ENCODE results near the gene PRKAA2. TPM values are rescaled to one million over a fixed set of nuclear protein-coding genes. Genes with fewer than 3 reads are reported as not detected.

Gene PRKAA2
- 0.04 TPM in 1 of 2 replicates, not detected in the other for total RNA-seq (2013; cell fraction: nucleolus; rRNA removed)
- total RNA-seq (2014; rRNA removed) (not detected in 2 replicates), total RNA-seq (2014; rRNA removed; fragmentation: Illumina TruSeq; extraction: Trizol) (not detected in 2 replicates), total RNA-seq (2021) (not detected in 2 replicates), polyA plus RNA-seq (2011; rRNA removed) (0.01 TPM in 2 replicates), polyA plus RNA-seq (2014; fragmentation: Illumina TruSeq; extraction: Trizol) (not detected in 2 replicates), polyA plus RNA-seq (2014; fragmentation: Nextera tagmentation; extraction: Ambion mirVana) (not detected), polyA plus RNA-seq (2014; rRNA removed) (not detected in 2 replicates), polyA plus RNA-seq (2016; fragmentation: Nextera tagmentation; extraction: Ambion mirVana) (not detected), polyA minus RNA-seq (2011; rRNA and poly(A)+ RNA removed) (not detected in 2 replicates), Bru-seq, nascent RNA (percentile 15 among the genes with signal in this experiment), BruChase-seq, experiment 1, labeled RNA remaining after a 6-hour chase (percentile 13 among the genes with signal in this experiment), BruChase-seq, experiment 2, labeled RNA remaining after a 2-hour chase (percentile 13 among the genes with signal in this experiment)
- polyA plus RNA-seq (2011; ENCODE audit: low read depth): 0.03 TPM
- under 0.01 TPM in 2 replicates for polyA plus RNA-seq (2011; cell fraction: cytosol; rRNA removed)
- 0.03 TPM in 1 of 2 replicates, not detected in the other for polyA plus RNA-seq (2011; cell fraction: nucleus; rRNA removed)
- 0.01 TPM in 1 of 2 replicates, not detected in the other for polyA plus RNA-seq (2012)
- polyA minus RNA-seq (2011; cell fraction: cytosol; rRNA and poly(A)+ RNA removed): not detected in 2 replicates
- polyA minus RNA-seq (2011; cell fraction: nucleus; rRNA and poly(A)+ RNA removed): not detected in 2 replicates
- long read RNA-seq, experiment 1: 0 reads
- long read RNA-seq, experiment 2: 0 reads

DNA sequence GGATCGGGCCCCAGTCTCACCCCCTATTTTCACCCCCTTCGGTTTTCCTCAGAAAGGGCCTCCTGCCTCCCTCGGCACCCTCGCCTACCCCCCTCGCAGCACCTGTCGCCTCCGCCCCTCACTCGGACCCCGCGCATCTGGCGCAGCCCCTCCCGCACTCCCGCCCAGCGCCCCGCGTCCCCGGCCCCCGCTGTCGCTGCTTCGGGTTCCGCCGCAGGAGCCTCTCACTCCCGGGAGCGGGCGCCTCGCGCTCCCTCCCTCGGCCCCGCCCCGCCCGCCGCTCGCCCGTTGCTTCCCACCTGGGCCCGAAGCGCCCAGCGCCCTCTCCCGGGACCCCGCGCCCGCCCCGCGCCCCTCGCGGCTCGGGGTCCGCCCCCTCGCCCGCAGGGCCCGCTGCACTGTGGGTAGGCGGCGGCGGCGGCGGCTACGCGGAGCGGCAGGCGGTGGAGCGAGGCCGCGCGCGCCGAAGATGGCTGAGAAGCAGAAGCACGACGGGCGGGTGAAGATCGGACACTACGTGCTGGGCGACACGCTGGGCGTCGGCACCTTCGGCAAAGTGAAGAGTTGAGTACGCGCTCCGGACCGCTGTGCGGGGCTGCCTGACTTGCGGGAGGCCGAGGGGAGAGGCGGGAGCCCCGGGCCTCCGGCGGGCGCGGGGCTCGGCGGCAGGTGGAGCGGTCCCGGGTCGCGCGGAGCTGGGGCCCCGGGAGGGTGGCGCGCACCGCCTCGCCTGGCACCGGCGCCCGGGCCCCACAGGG is at the start of gene PRKAA2:
Gene PRKAA2 (plus strand): TSS at position 396 of the 758 bp plus-strand sequence. CDS start 74 bp downstream, at position 470.
- CTCF ChIA-PET: no interaction called here

More for the DNA sequence above, at the start of gene PRKAA2:
- SMC1A ChIA-PET (ENCODE audit: uncharacterized antibody, unreplicated experiment): interaction anchor here (0.7 kb wide), 1 partner anchor 63 kb away, joined by 3 read pairs; no protein-coding TSS in a partner anchor
- DNase-seq (ENCODE audit: low read depth, low spot score) (no peak), FAIRE-seq (no peak), ATAC-seq (peak; percentile 58)
- H3K4me2 ChIP-seq (ENCODE audit: control insufficient read depth, insufficient read depth): peak within 1 kb of the TSS; percentile 17; the same call in 1 of the 2 replicates
- no peak within 1 kb of the TSS for H3K4me3 ChIP-seq
- POLR2A ChIA-PET: no interaction called here
- H3K36me3 ChIP-seq (ENCODE audit: control insufficient read depth in 2 of 2, insufficient read depth in 2 of 2, low read length in 1 of 2): no peaks in the 10 kb centered on the region
- no peak within 1 kb of the TSS for H3K27ac ChIP-seq (ENCODE audit: control insufficient read depth, insufficient read depth)
- in situ Hi-C loops (cut with MboI): no loop called here
- peaks cover 8 to 18% of the 10 kb centered on the region in 2 experiments for H3K27me3 ChIP-seq (replicated peaks in 1 of 2; ENCODE audit: control insufficient read depth in 2 of 2, insufficient read depth in 2 of 2, low read length in 1 of 2)
- H2AFZ ChIP-seq (ENCODE audit: control insufficient read depth, low read depth, low read length): no peak within 1 kb of the TSS; the same call in none of the 2 replicates
- H3K9ac ChIP-seq (ENCODE audit: control insufficient read depth, insufficient read depth, low read length): no peak within 1 kb of the TSS
- no peaks in the 10 kb centered on the region for H3K9me3 ChIP-seq (replicated peaks; ENCODE audit: control insufficient read depth, insufficient read depth, low read length)
- TF ChIP-seq CHD1 (IDR thresholded peaks at IDR 0.05; ENCODE audit: low read depth, low read length): no peak
- TF ChIP-seq STAT3 (IDR thresholded peaks at IDR 0.05; ENCODE audit: low read depth, low read length): no peak
- no peak for TF ChIP-seq IRF4 (IDR thresholded peaks at IDR 0.05; ENCODE audit: low read depth, low read length)
- no peak for TF ChIP-seq ATF7 (IDR thresholded peaks at IDR 0.05; ENCODE audit: low read depth)
- TF ChIP-seq, protein P1, sequence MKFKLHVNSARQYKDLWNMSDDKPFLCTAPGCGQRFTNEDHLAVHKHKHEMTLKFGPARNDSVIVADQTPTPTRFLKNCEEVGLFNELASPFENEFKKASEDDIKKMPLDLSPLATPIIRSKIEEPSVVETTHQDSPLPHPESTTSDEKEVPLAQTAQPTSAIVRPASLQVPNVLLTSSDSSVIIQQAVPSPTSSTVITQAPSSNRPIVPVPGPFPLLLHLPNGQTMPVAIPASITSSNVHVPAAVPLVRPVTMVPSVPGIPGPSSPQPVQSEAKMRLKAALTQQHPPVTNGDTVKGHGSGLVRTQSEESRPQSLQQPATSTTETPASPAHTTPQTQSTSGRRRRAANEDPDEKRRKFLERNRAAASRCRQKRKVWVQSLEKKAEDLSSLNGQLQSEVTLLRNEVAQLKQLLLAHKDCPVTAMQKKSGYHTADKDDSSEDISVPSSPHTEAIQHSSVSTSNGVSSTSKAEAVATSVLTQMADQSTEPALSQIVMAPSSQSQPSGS (IDR thresholded peaks at IDR 0.05; ENCODE audit: low read length): no peak
- TF ChIP-seq TCF12 (IDR thresholded peaks at IDR 0.05; ENCODE audit: low read depth, low read length): no peak
- no peak for TF ChIP-seq USF2 (IDR thresholded peaks at IDR 0.05; ENCODE audit: borderline replicate concordance, low read depth, low read length)
- TF ChIP-seq, protein P2, sequence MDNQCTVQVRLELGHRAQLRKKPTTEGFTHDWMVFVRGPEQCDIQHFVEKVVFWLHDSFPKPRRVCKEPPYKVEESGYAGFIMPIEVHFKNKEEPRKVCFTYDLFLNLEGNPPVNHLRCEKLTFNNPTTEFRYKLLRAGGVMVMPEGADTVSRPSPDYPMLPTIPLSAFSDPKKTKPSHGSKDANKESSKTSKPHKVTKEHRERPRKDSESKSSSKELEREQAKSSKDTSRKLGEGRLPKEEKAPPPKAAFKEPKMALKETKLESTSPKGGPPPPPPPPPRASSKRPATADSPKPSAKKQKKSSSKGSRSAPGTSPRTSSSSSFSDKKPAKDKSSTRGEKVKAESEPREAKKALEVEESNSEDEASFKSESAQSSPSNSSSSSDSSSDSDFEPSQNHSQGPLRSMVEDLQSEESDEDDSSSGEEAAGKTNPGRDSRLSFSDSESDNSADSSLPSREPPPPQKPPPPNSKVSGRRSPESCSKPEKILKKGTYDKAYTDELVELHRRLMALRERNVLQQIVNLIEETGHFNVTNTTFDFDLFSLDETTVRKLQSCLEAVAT (IDR thresholded peaks at IDR 0.05): no peak
- 0 out of 2 replicates have a peak, but pooled peaks have one; percentile 27 for TF ChIP-seq LARP7 (IDR thresholded peaks at IDR 0.05)
- peak; percentile 86 for TF ChIP-seq SUZ12 (IDR thresholded peaks at IDR 0.05; ENCODE audit: unreplicated experiment)
- TF ChIP-seq CTCF (IDR thresholded peaks at IDR 0.05 in 2 of 3, conservative IDR thresholded peaks at IDR 0.05 in 1 of 3; ENCODE audit: control insufficient read depth in 2 of 3, extremely low read depth in 1 of 3, insufficient read depth in 1 of 3, low read depth in 3 of 3, low read length in 3 of 3): no peak
- no peaks in the 10 kb centered on the region for H3K4me1 ChIP-seq (ENCODE audit: control insufficient read depth, insufficient read depth, low read length)
- RAD21 ChIA-PET (ENCODE audit: unreplicated experiment): no interaction called here
- no peaks in the 10 kb centered on the region for H3K79me2 ChIP-seq (ENCODE audit: control insufficient read depth, insufficient read depth, low read length)
- whole genome bisulfite sequencing (ENCODE audit: insufficient coverage, insufficient replicate concordance, low lambda C conversion rate, missing lambda C conversion rate): 25% methylated on average over 37 of the region's 103 CpGs
- H4K20me1 ChIP-seq (ENCODE audit: control insufficient read depth, insufficient read depth): no peaks in the 10 kb centered on the region
- intact Hi-C loops (cut with micrococcal nuclease; ENCODE audit: unreplicated experiment): no loop called here
- BruUV-seq (replicated peaks): no TSS peak

All from GM12878 (cell line).